Lung (tissue), 12 donors: ENCODE results near the gene DNAI7. TPM values are rescaled to one million over a fixed set of nuclear protein-coding genes. Genes with fewer than 3 reads are reported as not detected.

ENCODE experiments used
- ATAC-seq: fragments of 200-7000 bp; cut with Tn5 transposase; one replicate; pipeline ENCODE4 v1.9.1; 2020; ENCODE audit warnings: moderate number of reproducible peaks; ENCODE audit not compliant: insufficient read depth, low FRiP score
- DNase-seq, 3 donors: peaks; one replicate each; pipeline ENCODE4 v3.0.0-alpha.2; 2013 to 2017
- H3K27ac ChIP-seq, 2 donors: one replicate each; pipeline ENCODE4 v1.5.1; 2013; ENCODE audit warnings: mild to moderate bottlenecking in 2 of 2, moderate library complexity in 2 of 2, control low read depth in 1 of 2, inconsistent platforms in 1 of 2, low read depth in 1 of 2, low read length in 1 of 2
- H3K27me3 ChIP-seq, 3 donors: one replicate each; pipeline ENCODE4 v1.5.1; 2013; ENCODE audit warnings: low read length in 2 of 3; ENCODE audit not compliant: control insufficient read depth in 3 of 3, insufficient read depth in 3 of 3
- H3K36me3 ChIP-seq, 4 donors: one replicate each; pipeline ENCODE4 v1.5.1; 2013; ENCODE audit warnings: low read length in 4 of 4, mild to moderate bottlenecking in 1 of 4, moderate library complexity in 1 of 4; ENCODE audit not compliant: control insufficient read depth in 4 of 4, insufficient read depth in 4 of 4
- H3K4me1 ChIP-seq, 5 donors: one replicate each; pipeline ENCODE4 v1.5.1; 2013; ENCODE audit warnings: low read length in 5 of 5, mild to moderate bottlenecking in 2 of 5, moderate library complexity in 1 of 5; ENCODE audit not compliant: control insufficient read depth in 5 of 5, insufficient read depth in 5 of 5
- H3K4me3 ChIP-seq: one replicate; pipeline ENCODE4 v1.5.1; 2013; ENCODE audit warnings: mild to moderate bottlenecking, control low read depth, moderate library complexity
- H3K9ac ChIP-seq, 2 donors: one replicate each; pipeline ENCODE4 v1.5.1; 2013; ENCODE audit warnings: low read length in 2 of 2, control low read depth in 1 of 2; ENCODE audit not compliant: insufficient read depth in 1 of 2
- H3K9me3 ChIP-seq, 4 donors: one replicate each; pipeline ENCODE4 v1.5.1; 2013; ENCODE audit warnings: low read length in 3 of 4, mild to moderate bottlenecking in 1 of 4, moderate library complexity in 1 of 4; ENCODE audit not compliant: control insufficient read depth in 4 of 4, insufficient read depth in 3 of 4
- CTCF ChIP-seq: IDR thresholded peaks from 2 replicates; pipeline ENCODE4 v1.5.1; 2012; ENCODE audit warnings: mild to moderate bottlenecking; ENCODE audit errors: control extremely low read depth, extremely low read depth
- WGBS, 2 donors: extraction: QIAGEN DNeasy Blood & Tissue Kit; methylation state at CpG; one replicate each; pipeline ENCODE4 v1.1.7; 2013; 5-methylcytosine and 5-hydroxymethylcytosine counted together
- polyA plus RNA-seq, 2 donors: library from polyadenylated mRNA; stranded (reverse); fragments of 200-250 nt; gene quantifications; one replicate each; pipeline ENCODE4 v1.2.1, GENCODE V29; 2013
- total RNA-seq, 2 donors: library from RNA; depleted of rRNA in 1 of 2; stranded (reverse); fragments of >200 nt in 1 of 2; gene quantifications; one replicate each; pipeline ENCODE4 v1.2.1, GENCODE V29; 2014 to 2021
- donor health status: control.
- donor health status: control.
- donor health status: Bipolar disorder and iron deficiency.
- donor health status: healthy.
- donor health status: DM: yes; HTN: yes; CAD: no.

DNAI7 gene
- total and polyA plus RNA-seq, 4 donors: 2.0 to 11.9 (median 5.7) TPM

- peak; percentile 29 for TF ChIP-seq CTCF
- Histone ChIP-seq H3K4me3 (no peak overlapping the region), H3K9ac (no peak overlapping the region), H3K27me3 (no peaks in the 10 kb centered on the region), H3K4me1 (peaks cover 0 to 2% (median 0%) of the 10 kb centered on the region in 5 donors), H3K36me3 (peaks cover 2 to 4% (median 4%) of the 10 kb centered on the region in 4 donors), H3K27ac (no peak overlapping the region), H3K9me3 (no peaks in the 10 kb centered on the region)
- peak in 2 of 3 donors; percentile 65 to 74 for DNase-seq
- no peak for ATAC-seq
- WGBS, 2 donors: 46 to 58% methylated on average over 6 of the region's 6 CpGs
These were observed 46.4 kb upstream of the DNAI7 start for GRCh38 chr12:25241167-25242020.

GRCh38 chr12:25236626-25237025, 41.7 kb upstream of the DNAI7 start:
- no peak for DNase-seq
- Histone ChIP-seq H3K36me3 (peaks cover 4 to 6% (median 4%) of the 10 kb centered on the region in 4 donors), H3K27ac (peak overlapping the region in 1 of 2 donors; percentile 49), H3K9ac (no peak overlapping the region), H3K9me3 (no peaks in the 10 kb centered on the region), H3K4me1 (no peaks in the 10 kb centered on the region), H3K4me3 (no peak overlapping the region), H3K27me3 (no peaks in the 10 kb centered on the region)
- TF ChIP-seq CTCF: no peak
- no peak for ATAC-seq
- 85% methylated on average over 4 of the region's 4 CpGs for WGBS, 2 donors

GRCh38 chr12:25236190-25236589, 41.2 kb upstream of the DNAI7 start:
- peak overlapping the region in 1 of 2 donors; percentile 49 for H3K27ac ChIP-seq
- no peaks in the 10 kb centered on the region for H3K4me1 ChIP-seq
- no peaks in the 10 kb centered on the region for H3K27me3 ChIP-seq
- peaks cover 4 to 6% (median 4%) of the 10 kb centered on the region in 4 donors for H3K36me3 ChIP-seq
- DNase-seq: no peak
- H3K4me3 ChIP-seq: no peak overlapping the region
- H3K9ac ChIP-seq: no peak overlapping the region
- ATAC-seq: no peak
- TF ChIP-seq CTCF: no peak
- H3K9me3 ChIP-seq: no peaks in the 10 kb centered on the region
- 75 to 88% methylated on average over 1 of the region's 1 CpG for WGBS, 2 donors
